ENCODE data around the gene NCKAP5. TPM values are rescaled to one million over a fixed set of nuclear protein-coding genes. Genes with fewer than 3 reads are reported as not detected.

Gene NCKAP5
- total and polyA plus RNA-seq, 2 donors (not counting 1 experiment from before 2014, with no cell fraction given), result not detected

- H3K4me3 ChIP-seq (ENCODE audit: control extremely low read depth in 1 of 5, extremely low read depth in 1 of 5, insufficient read depth in 1 of 5, low read depth in 2 of 5, low read length in 4 of 5), result no peak overlapping the region
- H3K27me3 Mint-ChIP-seq, result peaks cover 14% of the 10 kb centered on the region
- intact Hi-C loops (cut with micrococcal nuclease), result no loop called here
- no peaks in the 10 kb centered on the region for H3K79me2 ChIP-seq (ENCODE audit: control insufficient read depth, insufficient read depth, low read length)
- H3K4me3 Mint-ChIP-seq, result no peak overlapping the region
- no CpG with 5 or more reads among the region's 3 CpGs for WGBS (ENCODE audit: insufficient coverage)
- DNase-seq, result no peak
- no peak for ATAC-seq (ENCODE audit: low read depth)
- no peaks in the 10 kb centered on the region for H3K9me3 Mint-ChIP-seq (ENCODE audit: insufficient read depth)
- H3K4me2 ChIP-seq (replicated peaks; ENCODE audit: low read depth, low read length, poor library complexity, severe bottlenecking), result no peak overlapping the region
- H3K9ac ChIP-seq (ENCODE audit: low read length), result no peak overlapping the region
- TF ChIP-seq, protein P1, sequence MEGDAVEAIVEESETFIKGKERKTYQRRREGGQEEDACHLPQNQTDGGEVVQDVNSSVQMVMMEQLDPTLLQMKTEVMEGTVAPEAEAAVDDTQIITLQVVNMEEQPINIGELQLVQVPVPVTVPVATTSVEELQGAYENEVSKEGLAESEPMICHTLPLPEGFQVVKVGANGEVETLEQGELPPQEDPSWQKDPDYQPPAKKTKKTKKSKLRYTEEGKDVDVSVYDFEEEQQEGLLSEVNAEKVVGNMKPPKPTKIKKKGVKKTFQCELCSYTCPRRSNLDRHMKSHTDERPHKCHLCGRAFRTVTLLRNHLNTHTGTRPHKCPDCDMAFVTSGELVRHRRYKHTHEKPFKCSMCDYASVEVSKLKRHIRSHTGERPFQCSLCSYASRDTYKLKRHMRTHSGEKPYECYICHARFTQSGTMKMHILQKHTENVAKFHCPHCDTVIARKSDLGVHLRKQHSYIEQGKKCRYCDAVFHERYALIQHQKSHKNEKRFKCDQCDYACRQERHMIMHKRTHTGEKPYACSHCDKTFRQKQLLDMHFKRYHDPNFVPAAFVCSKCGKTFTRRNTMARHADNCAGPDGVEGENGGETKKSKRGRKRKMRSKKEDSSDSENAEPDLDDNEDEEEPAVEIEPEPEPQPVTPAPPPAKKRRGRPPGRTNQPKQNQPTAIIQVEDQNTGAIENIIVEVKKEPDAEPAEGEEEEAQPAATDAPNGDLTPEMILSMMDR (IDR thresholded peaks at IDR 0.05), result no peak
- no peak for TF ChIP-seq EZH2 (IDR thresholded peaks at IDR 0.05; ENCODE audit: borderline replicate concordance, insufficient read depth, low read depth, low read length, poor library complexity, severe bottlenecking)
- no peaks in the 10 kb centered on the region for H4K20me1 ChIP-seq (ENCODE audit: control insufficient read depth, insufficient read depth, low read length, poor library complexity, severe bottlenecking)
- CTCF ChIA-PET, result no interaction called here
- POLR2A ChIA-PET, result no interaction called here
- no peaks in the 10 kb centered on the region for H3K36me3 ChIP-seq (replicated peaks in 1 of 2; ENCODE audit: control extremely low read depth in 1 of 2, control insufficient read depth in 1 of 2, extremely low read depth in 1 of 2, insufficient read depth in 2 of 2, low read length in 1 of 2)
- no peaks in the 10 kb centered on the region for H3K9me3 ChIP-seq (ENCODE audit: control extremely low read depth in 1 of 3, control insufficient read depth in 2 of 3, insufficient read depth in 1 of 3, low read length in 2 of 3)
- H3K4me1 Mint-ChIP-seq, result no peaks in the 10 kb centered on the region
- no peaks in the 10 kb centered on the region for H3K27me3 ChIP-seq (replicated peaks in 1 of 4; ENCODE audit: control extremely low read depth in 1 of 4, control insufficient read depth in 3 of 4, insufficient read depth in 4 of 4, low read length in 3 of 4)
- no peak overlapping the region for H3K27ac Mint-ChIP-seq
- no peak overlapping the region for H3K27ac ChIP-seq (ENCODE audit: low read length in 2 of 2)
- no peak overlapping the region for H2AFZ ChIP-seq (ENCODE audit: insufficient read depth, low read depth, low read length, poor library complexity, severe bottlenecking)
- no peaks in the 10 kb centered on the region for H3K4me1 ChIP-seq (ENCODE audit: control insufficient read depth in 2 of 2, insufficient read depth in 2 of 2, low read length in 2 of 2)
These were observed 295.2 kb downstream of the NCKAP5 start for GRCh38 chr2:133273031-133273430.

GRCh38 chr2:133271105-133271504, 297.2 kb downstream of the NCKAP5 start:
- ChIA-PET CTCF (no interaction called here), POLR2A (no interaction called here)
- Histone ChIP-seq H3K79me2 (ENCODE audit: control insufficient read depth, insufficient read depth, low read length) (no peaks in the 10 kb centered on the region), H3K9me3 (ENCODE audit: control extremely low read depth in 1 of 3, control insufficient read depth in 2 of 3, insufficient read depth in 1 of 3, low read length in 2 of 3) (peaks cover 0 to 1% (median 0%) of the 10 kb centered on the region in 3 donors), H2AFZ (ENCODE audit: insufficient read depth, low read depth, low read length, poor library complexity, severe bottlenecking) (no peak overlapping the region), H3K27ac (ENCODE audit: low read length in 2 of 2) (no peak overlapping the region), H3K9ac (ENCODE audit: low read length) (no peak overlapping the region), H4K20me1 (ENCODE audit: control insufficient read depth, insufficient read depth, low read length, poor library complexity, severe bottlenecking) (no peaks in the 10 kb centered on the region), H3K4me3 (ENCODE audit: control extremely low read depth in 1 of 5, extremely low read depth in 1 of 5, insufficient read depth in 1 of 5, low read depth in 2 of 5, low read length in 4 of 5) (no peak overlapping the region), H3K4me2 (replicated peaks; ENCODE audit: low read depth, low read length, poor library complexity, severe bottlenecking) (no peak overlapping the region), H3K4me1 (ENCODE audit: control insufficient read depth in 2 of 2, insufficient read depth in 2 of 2, low read length in 2 of 2) (no peaks in the 10 kb centered on the region), H3K27me3 (replicated peaks in 1 of 4; ENCODE audit: control extremely low read depth in 1 of 4, control insufficient read depth in 3 of 4, insufficient read depth in 4 of 4, low read length in 3 of 4) (peaks cover 0 to 6% (median 0%) of the 10 kb centered on the region in 4 experiments), H3K36me3 (replicated peaks in 1 of 2; ENCODE audit: control extremely low read depth in 1 of 2, control insufficient read depth in 1 of 2, extremely low read depth in 1 of 2, insufficient read depth in 2 of 2, low read length in 1 of 2) (no peaks in the 10 kb centered on the region)
- peaks cover 20% of the 10 kb centered on the region for H3K27me3 Mint-ChIP-seq
- DNase-seq, result no peak
- H3K4me3 Mint-ChIP-seq, result no peak overlapping the region
- H3K9me3 Mint-ChIP-seq (ENCODE audit: insufficient read depth), result no peaks in the 10 kb centered on the region
- no peak for TF ChIP-seq EZH2 (IDR thresholded peaks at IDR 0.05; ENCODE audit: borderline replicate concordance, insufficient read depth, low read depth, low read length, poor library complexity, severe bottlenecking)
- TF ChIP-seq, protein P1 (IDR thresholded peaks at IDR 0.05), result no peak
- no peak for ATAC-seq (ENCODE audit: low read depth)
- 100% methylated on average over 1 of the region's 4 CpGs for WGBS (ENCODE audit: insufficient coverage)
- intact Hi-C loops (cut with micrococcal nuclease), result no loop called here
- H3K27ac Mint-ChIP-seq, result no peak overlapping the region
- peaks cover 1% of the 10 kb centered on the region for H3K4me1 Mint-ChIP-seq
